GM18505 (cell line): ENCODE data around the gene MPI.

Experiments
- ATAC-seq: cut with Tn5 transposase; IDR thresholded peaks from one replicate; pipeline ENCODE4 v1.9.1; 2021; ENCODE audit not compliant: unreplicated experiment
- POLR2A ChIP-seq: IDR thresholded peaks from 4 replicates; pipeline ENCODE4 v1.6.1; 2011; ENCODE audit warnings: borderline replicate concordance; ENCODE audit not compliant: insufficient read depth, insufficient read length; ENCODE audit errors: extremely low read depth

Gene MPI

GRCh38 chr15:74950078-74950908 is 60.5 kb downstream of the MPI start:
- no peak for ATAC-seq

GRCh38 chr15:74951006-74951405 is 61.2 kb downstream of the MPI start:
- TF ChIP-seq POLR2A, result no peak

More at GRCh38 chr15:74950078-74950908, 60.5 kb downstream of the MPI start:
- no peak for TF ChIP-seq POLR2A

More at GRCh38 chr15:74951006-74951405, 61.2 kb downstream of the MPI start:
- no peak for ATAC-seq
